ENCODE measurements around the gene OR2T29. TPM values are rescaled to one million over a fixed set of nuclear protein-coding genes. Genes with fewer than 3 reads are reported as not detected.
A peak's percentile ranks its signal among the peaks of the same experiment; 100 is the strongest.
"Not testable (repeated sequence)": the region's sequence is repeated elsewhere in the genome, so short reads cannot be mapped to it uniquely, and the experiment has no call there.

The OR2T29 gene
- not detected for total RNA-seq

- H3K27ac Mint-ChIP-seq; CTCF ChIA-PET; H3K27me3 Mint-ChIP-seq (ENCODE audit: low read depth); H3K4me1 Mint-ChIP-seq (ENCODE audit: low read depth); H3K36me3 Mint-ChIP-seq (ENCODE audit: low read depth); intact Hi-C loops (cut with micrococcal nuclease); H3K4me3 Mint-ChIP-seq; H3K9me3 Mint-ChIP-seq; DNase-seq: not testable (repeated sequence)
These were observed at the start of gene OR2T29 for GRCh38 chr1:248562672-248563071. Gene OR2T29, minus strand, starts transcription at chr1:248562772. Its CDS starts 3,281 bp downstream, at chr1:248559491.

- Mint-ChIP-seq H3K27me3 (ENCODE audit: low read depth) (no peaks in the 10 kb centered on the region), H3K9me3 (no peaks in the 10 kb centered on the region), H3K36me3 (ENCODE audit: low read depth) (no peaks in the 10 kb centered on the region), H3K27ac (no peak overlapping the region), H3K4me3 (no peak overlapping the region), H3K4me1 (ENCODE audit: low read depth) (peaks cover 29% of the 10 kb centered on the region)
- peak; percentile 53 for DNase-seq
- intact Hi-C loops (cut with micrococcal nuclease) = loop anchor here (1.0 to 5.0 kb wide), 3 partner anchors 131 to 215 kb away; partner anchors contain the start of gene SH3BP5L
- CTCF ChIA-PET = interaction anchor here (0.6 to 1.3 kb wide), 4 partner anchors 10 to 211 kb away, joined by 3 to 5 read pairs (median 3); no protein-coding TSS in a partner anchor
These were observed 49.4 kb upstream of the OR2T29 start for GRCh38 chr1:248611883-248612414.

GRCh38 chr1:248610301-248610700 is 47.7 kb upstream of the OR2T29 start:
- Mint-ChIP-seq H3K36me3 (ENCODE audit: low read depth) (no peaks in the 10 kb centered on the region), H3K27me3 (ENCODE audit: low read depth) (no peaks in the 10 kb centered on the region), H3K4me1 (ENCODE audit: low read depth) (peaks cover 29% of the 10 kb centered on the region), H3K27ac (no peak overlapping the region), H3K9me3 (no peaks in the 10 kb centered on the region), H3K4me3 (no peak overlapping the region)
- DNase-seq = no peak
- CTCF ChIA-PET = interaction anchor here (1.2 to 1.5 kb wide), 2 partner anchors 9 to 76 kb away, joined by 3 to 6 read pairs; no protein-coding TSS in a partner anchor
- intact Hi-C loops (cut with micrococcal nuclease) = loop anchor here (5.0 kb wide), 1 partner anchor 217 kb away; the partner anchor contains the start of gene SH3BP5L

- CTCF ChIA-PET = no interaction called here
- Mint-ChIP-seq H3K27me3 (ENCODE audit: low read depth) (no peaks in the 10 kb centered on the region), H3K9me3 (no peaks in the 10 kb centered on the region), H3K36me3 (ENCODE audit: low read depth) (no peaks in the 10 kb centered on the region), H3K4me1 (ENCODE audit: low read depth) (peaks cover 7% of the 10 kb centered on the region), H3K4me3 (no peak overlapping the region), H3K27ac (no peak overlapping the region)
- intact Hi-C loops (cut with micrococcal nuclease) = no loop called here
- no peak for DNase-seq
These were observed 36.8 kb upstream of the OR2T29 start for GRCh38 chr1:248599396-248599795.

GRCh38 chr1:248597589-248597988 is 35.0 kb upstream of the OR2T29 start, which contains the start of gene OR2T10:
Gene OR2T10, minus strand, starts transcription at chr1:248597700. Its CDS starts 3,932 bp downstream, at chr1:248593768.
- peaks cover 7% of the 10 kb centered on the region for H3K4me1 Mint-ChIP-seq (ENCODE audit: low read depth)
- H3K9me3 Mint-ChIP-seq = no peaks in the 10 kb centered on the region
- H3K36me3 Mint-ChIP-seq (ENCODE audit: low read depth) = no peaks in the 10 kb centered on the region
- H3K4me3 Mint-ChIP-seq = no peak within 1 kb of the TSS
- H3K27ac Mint-ChIP-seq = no peak within 1 kb of the TSS
- no peaks in the 10 kb centered on the region for H3K27me3 Mint-ChIP-seq (ENCODE audit: low read depth)
- CTCF ChIA-PET = no interaction called here
- intact Hi-C loops (cut with micrococcal nuclease) = no loop called here
- no peak for DNase-seq

GRCh38 chr1:248596615-248597014 is 34.0 kb upstream of the OR2T29 start:
- CTCF ChIA-PET = no interaction called here
- no peaks in the 10 kb centered on the region for H3K9me3 Mint-ChIP-seq

GRCh38 chr1:248593226-248593625 is 30.7 kb upstream of the OR2T29 start:
- Mint-ChIP-seq H3K4me3 (no peak overlapping the region), H3K9me3 (no peaks in the 10 kb centered on the region), H3K4me1 (ENCODE audit: low read depth) (peaks cover 7% of the 10 kb centered on the region), H3K27ac (no peak overlapping the region), H3K27me3 (ENCODE audit: low read depth) (no peaks in the 10 kb centered on the region), H3K36me3 (ENCODE audit: low read depth) (no peaks in the 10 kb centered on the region)
- DNase-seq = no peak
- CTCF ChIA-PET = interaction anchor here (0.6 kb wide), 1 partner anchor 176 kb away, joined by 3 read pairs; no protein-coding TSS in a partner anchor
- intact Hi-C loops (cut with micrococcal nuclease) = no loop called here

More at GRCh38 chr1:248596615-248597014, 34.0 kb upstream of the OR2T29 start:
- H3K4me3 Mint-ChIP-seq = no peak overlapping the region
- H3K27me3 Mint-ChIP-seq (ENCODE audit: low read depth) = no peaks in the 10 kb centered on the region
- intact Hi-C loops (cut with micrococcal nuclease) = no loop called here
- DNase-seq = no peak
- no peak overlapping the region for H3K27ac Mint-ChIP-seq
- peaks cover 7% of the 10 kb centered on the region for H3K4me1 Mint-ChIP-seq (ENCODE audit: low read depth)
- H3K36me3 Mint-ChIP-seq (ENCODE audit: low read depth) = no peaks in the 10 kb centered on the region

GRCh38 chr1:248592655-248593054 is 30.1 kb upstream of the OR2T29 start:
- Mint-ChIP-seq H3K36me3 (ENCODE audit: low read depth) (no peaks in the 10 kb centered on the region), H3K9me3 (no peaks in the 10 kb centered on the region), H3K27ac (no peak overlapping the region), H3K4me1 (ENCODE audit: low read depth) (peaks cover 7% of the 10 kb centered on the region), H3K27me3 (ENCODE audit: low read depth) (no peaks in the 10 kb centered on the region), H3K4me3 (no peak overlapping the region)
- intact Hi-C loops (cut with micrococcal nuclease) = no loop called here
- CTCF ChIA-PET = no interaction called here
- no peak for DNase-seq

- Mint-ChIP-seq H3K9me3 (no peaks in the 10 kb centered on the region), H3K4me1 (ENCODE audit: low read depth) (no peaks in the 10 kb centered on the region), H3K27me3 (ENCODE audit: low read depth) (no peaks in the 10 kb centered on the region), H3K27ac (no peak overlapping the region), H3K4me3 (no peak overlapping the region), H3K36me3 (ENCODE audit: low read depth) (no peaks in the 10 kb centered on the region)
- no peak for DNase-seq
- CTCF ChIA-PET = no interaction called here
- intact Hi-C loops (cut with micrococcal nuclease) = no loop called here
These were observed 27.5 kb upstream of the OR2T29 start for GRCh38 chr1:248590055-248590454.

- H3K4me3 Mint-ChIP-seq = no peak overlapping the region
- no peak overlapping the region for H3K27ac Mint-ChIP-seq
- CTCF ChIA-PET = no interaction called here
- no peaks in the 10 kb centered on the region for H3K9me3 Mint-ChIP-seq
- no peak for DNase-seq
- no peaks in the 10 kb centered on the region for H3K4me1 Mint-ChIP-seq (ENCODE audit: low read depth)
- intact Hi-C loops (cut with micrococcal nuclease) = no loop called here
- no peaks in the 10 kb centered on the region for H3K27me3 Mint-ChIP-seq (ENCODE audit: low read depth)
- H3K36me3 Mint-ChIP-seq (ENCODE audit: low read depth) = no peaks in the 10 kb centered on the region
These were observed 26.8 kb upstream of the OR2T29 start for GRCh38 chr1:248589334-248589733.

- no peaks in the 10 kb centered on the region for H3K9me3 Mint-ChIP-seq
These were observed 22.7 kb upstream of the OR2T29 start for GRCh38 chr1:248585266-248585665.

GRCh38 chr1:248576260-248576980 is 13.8 kb upstream of the OR2T29 start:
- Mint-ChIP-seq H3K9me3 (peaks cover 5% of the 10 kb centered on the region), H3K27ac (peak overlapping the region; percentile 41), H3K27me3 (ENCODE audit: low read depth) (no peaks in the 10 kb centered on the region), H3K4me1 (ENCODE audit: low read depth) (peaks cover 7% of the 10 kb centered on the region), H3K4me3 (no peak overlapping the region), H3K36me3 (ENCODE audit: low read depth) (no peaks in the 10 kb centered on the region)
- DNase-seq = no peak
- intact Hi-C loops (cut with micrococcal nuclease) = no loop called here
- CTCF ChIA-PET = interaction anchor here (0.7 kb wide), 1 partner anchor 387 kb away, joined by 3 read pairs; no protein-coding TSS in a partner anchor

More at GRCh38 chr1:248585266-248585665, 22.7 kb upstream of the OR2T29 start:
- DNase-seq = no peak
- CTCF ChIA-PET = interaction anchor here (0.6 kb wide), 1 partner anchor 173 kb away, joined by 4 read pairs; no protein-coding TSS in a partner anchor
- Mint-ChIP-seq H3K4me1 (ENCODE audit: low read depth) (no peaks in the 10 kb centered on the region), H3K36me3 (ENCODE audit: low read depth) (no peaks in the 10 kb centered on the region), H3K27me3 (ENCODE audit: low read depth) (no peaks in the 10 kb centered on the region), H3K27ac (no peak overlapping the region), H3K4me3 (no peak overlapping the region)
- intact Hi-C loops (cut with micrococcal nuclease) = no loop called here

GRCh38 chr1:248574657-248575056 is 12.1 kb upstream of the OR2T29 start, which contains the start of gene OR2T34:
Gene OR2T34, minus strand, starts transcription at chr1:248574757. Its CDS starts 0 bp downstream, at chr1:248574757.
- H3K9me3 Mint-ChIP-seq; H3K36me3 Mint-ChIP-seq (ENCODE audit: low read depth); DNase-seq; H3K27me3 Mint-ChIP-seq (ENCODE audit: low read depth); H3K4me3 Mint-ChIP-seq; CTCF ChIA-PET; H3K27ac Mint-ChIP-seq; intact Hi-C loops (cut with micrococcal nuclease): not testable (repeated sequence)
- peaks cover 11% of the 10 kb centered on the region for H3K4me1 Mint-ChIP-seq (ENCODE audit: low read depth)
